NCI-H1417 (cell line): ENCODE data around the gene CRIM1.

Source experiments
- DNase-seq, 3 experiments: peaks; one replicate each; lab custom pipeline; 2025; lab: John Stamatoyannopoulos, UW

The CRIM1 gene

DNA sequence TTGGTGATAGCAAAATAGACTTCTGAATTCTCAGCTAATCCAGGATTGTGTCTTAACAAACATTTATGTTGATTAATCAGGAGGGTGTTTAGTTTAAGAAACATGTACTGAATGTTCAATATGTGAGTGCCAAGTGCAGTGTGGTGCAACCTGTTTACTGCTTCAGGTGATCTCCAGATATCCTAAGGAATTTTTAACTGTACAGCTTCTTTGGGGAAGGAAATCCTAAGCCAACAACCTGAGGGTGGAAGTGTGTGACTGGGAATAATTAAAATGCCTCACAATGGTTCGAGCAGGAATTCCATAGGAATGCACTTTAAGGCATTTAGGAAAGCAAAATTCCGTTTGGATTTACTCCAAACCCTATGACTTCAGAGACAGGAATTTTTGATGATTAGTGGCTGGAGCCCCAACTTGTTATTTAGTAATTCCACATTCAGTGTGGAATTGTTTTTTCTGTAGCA, 16.4 kb downstream of the CRIM1 start:
- no peak for DNase-seq

DNA sequence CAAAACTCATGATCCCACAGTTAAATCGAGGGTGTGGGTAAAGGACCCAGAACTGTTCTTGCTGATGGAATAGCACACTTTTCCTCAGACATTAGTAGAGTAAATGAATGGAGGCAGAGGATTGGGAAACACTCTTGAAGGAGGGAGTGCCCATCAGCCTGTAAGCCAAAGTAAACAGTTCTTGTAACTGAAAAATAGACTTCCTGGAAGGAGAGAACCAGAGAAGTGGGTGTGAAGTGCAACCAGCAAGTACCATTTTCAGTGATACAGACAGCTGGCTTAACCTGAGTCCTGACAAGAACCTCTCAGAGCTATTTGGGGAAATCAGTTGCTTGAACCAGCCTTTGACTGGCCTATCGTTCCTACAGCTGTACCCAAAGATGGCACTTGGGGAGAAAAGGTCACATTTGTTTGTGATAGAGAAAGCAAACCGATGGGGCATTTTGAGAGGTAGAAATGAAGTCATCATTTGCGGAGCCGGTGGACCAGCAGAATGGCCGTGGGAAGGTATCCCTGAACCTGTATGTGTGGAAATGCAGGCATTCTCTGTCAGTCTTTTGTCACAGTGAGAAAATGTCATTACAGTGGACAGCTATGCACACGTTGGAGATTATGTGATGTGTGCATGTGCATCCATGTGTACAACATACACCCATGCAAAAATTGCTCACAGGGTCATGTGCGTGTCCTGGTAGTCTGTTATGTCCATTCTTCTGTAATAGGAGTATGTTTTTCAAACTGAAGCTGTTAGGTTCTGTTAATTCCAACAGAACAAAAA, 17.8 kb downstream of the CRIM1 start:
- DNase-seq: peak in 2 of 3 experiments; percentile 11 to 82

DNA sequence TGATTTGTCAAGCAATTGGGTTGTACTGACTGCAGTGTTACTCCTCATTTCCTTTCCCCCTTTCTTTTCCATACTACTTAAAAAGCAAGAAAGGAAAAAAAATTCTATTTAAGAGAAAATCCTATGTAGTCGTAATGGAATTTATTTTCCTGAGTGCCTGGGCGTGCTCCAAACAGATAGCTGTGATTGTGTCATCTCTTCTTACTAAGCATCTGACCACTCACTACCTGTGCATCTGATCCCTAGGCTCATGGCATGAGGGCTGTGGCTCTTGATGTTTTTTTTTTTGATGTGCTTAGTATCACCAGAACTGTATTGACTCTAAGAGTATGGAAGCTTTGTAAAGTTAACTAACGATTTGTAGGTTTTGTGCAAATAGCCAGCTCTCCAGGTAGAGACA, 19.0 kb downstream of the CRIM1 start:
- DNase-seq: no peak

DNA sequence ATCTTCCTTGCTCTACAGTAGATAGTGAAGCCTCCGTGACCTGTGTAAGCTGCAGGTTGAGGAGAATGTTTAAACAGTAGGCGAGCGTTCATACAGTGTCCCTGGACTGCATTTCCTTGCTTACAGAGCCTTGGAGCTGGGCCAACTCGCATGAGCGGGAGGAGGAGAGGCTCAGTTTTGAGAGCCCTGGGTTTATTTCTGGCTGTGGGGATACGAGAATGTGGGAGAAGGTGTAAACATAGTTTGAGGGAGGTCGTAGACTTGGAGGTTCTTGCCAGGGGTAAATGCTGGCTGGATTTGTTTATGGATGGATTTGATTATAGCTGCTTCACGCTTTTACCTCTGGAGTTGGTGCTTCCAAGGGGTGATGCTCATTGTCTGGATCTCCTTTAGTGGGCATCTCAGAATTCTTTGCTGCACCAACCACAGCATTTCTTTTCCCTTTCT, 20.8 kb downstream of the CRIM1 start:
- DNase-seq: peak; percentile 54 to 84 (median 55)

DNA sequence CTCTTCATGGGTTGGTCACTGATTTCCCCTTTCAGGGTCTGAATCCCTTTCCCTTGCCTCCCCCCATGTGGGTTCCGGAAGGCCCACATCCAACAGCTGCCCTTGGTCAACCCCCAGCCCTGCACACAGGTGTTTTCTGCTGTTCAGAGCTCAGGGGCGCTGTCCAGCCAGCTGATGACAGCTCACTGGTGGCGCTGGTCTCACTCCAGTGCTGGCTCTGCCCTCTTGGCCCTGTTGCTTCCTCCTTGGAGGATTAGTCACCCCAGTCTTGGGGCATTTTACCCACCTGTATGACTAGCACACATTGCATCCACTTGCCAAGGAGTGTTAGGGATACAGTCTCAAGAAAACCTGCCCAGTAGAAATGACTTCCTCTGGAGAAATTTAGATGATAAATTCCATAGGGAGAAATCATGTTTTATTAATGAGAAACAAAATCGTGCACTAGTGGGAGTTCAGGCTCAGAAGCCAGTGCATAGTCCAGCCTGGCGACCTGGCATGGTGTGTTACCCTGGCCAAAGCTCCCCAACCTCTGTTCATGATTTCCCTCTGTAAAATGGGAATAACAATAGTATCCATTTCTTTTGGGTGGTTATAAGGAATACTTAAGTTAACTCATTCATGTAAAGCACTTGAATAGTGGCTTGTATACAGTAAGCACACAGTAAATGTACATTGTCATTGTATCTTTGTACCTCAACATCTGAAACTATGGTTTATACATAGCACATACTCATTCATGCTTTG, 21.6 kb downstream of the CRIM1 start:
- no peak for DNase-seq

DNA sequence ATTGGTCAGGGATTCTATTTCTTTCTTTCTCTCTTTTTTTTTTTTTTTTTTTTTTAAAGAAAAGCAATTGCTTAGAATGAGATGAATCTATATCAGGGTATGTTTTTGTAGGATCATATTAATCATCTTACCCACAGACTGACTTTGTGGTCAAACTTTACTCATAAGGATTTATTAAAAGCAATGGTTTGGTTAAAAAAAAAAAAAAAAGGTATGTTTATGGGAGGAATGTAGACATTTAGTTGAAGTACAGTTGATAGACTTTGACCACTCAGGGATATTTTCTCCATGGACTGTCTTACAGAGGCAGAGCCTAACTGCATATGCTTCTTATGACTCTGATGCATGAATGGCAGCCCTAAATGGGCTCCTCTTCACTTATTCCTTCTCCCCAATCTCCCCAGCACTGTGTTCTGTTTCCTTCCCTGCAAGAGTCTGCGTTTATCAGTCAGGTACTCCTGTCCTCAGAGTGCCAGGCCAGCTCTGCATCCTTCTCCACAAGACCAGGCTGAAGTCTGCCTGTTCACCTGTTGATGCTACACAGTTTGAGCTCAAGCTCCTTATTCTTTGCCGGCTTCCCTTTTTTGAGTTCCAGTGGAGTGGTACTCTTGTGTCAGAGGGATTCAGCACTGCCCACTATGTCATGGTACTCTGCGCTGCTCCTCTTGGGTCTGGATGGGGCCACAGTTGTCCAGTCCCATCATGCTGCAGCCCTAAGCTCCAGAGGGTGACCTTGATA, 24.3 kb downstream of the CRIM1 start:
- DNase-seq: no peak

DNA sequence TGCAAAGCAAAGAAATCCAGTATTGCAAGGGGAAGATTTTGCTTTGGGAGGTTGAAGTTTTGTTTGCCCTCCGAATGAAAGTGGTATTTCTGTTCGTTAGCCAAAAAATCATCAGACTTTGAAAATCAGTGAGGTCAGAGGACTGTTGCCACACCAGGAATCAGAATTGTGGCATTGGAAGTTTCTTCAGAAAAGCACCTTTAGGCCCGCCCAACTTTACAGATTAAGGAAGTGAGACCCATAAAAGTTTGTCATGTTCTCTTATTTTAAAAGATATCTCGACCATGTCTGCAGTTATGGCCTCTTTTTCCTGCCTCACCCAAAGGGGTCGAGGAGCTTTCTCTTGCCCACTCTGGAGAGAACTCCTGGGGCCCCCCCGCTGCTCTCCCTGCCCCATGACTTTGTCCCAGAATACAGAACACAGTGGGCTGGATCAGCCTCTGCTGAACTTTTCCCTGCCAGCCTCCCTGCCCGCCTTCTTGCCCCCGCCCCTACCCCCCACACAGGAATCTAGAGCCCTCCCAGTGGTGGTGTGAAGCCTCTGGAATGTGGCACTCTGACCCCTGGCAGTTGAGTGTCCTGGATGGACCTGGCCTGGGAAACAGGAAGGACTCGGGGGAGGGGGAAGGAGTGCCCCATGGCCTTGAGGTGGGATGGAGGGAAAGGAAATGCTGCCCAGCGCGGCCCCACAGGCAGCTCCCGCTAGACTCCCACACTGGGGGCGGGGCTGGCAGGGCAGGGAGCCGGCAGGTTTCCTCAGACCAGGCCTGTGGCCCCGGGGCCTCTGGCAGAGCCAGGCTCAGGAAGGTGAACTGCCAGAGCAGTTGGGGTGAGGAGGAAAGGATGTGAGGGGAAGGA, 25.3 kb downstream of the CRIM1 start:
- no peak for DNase-seq

DNA sequence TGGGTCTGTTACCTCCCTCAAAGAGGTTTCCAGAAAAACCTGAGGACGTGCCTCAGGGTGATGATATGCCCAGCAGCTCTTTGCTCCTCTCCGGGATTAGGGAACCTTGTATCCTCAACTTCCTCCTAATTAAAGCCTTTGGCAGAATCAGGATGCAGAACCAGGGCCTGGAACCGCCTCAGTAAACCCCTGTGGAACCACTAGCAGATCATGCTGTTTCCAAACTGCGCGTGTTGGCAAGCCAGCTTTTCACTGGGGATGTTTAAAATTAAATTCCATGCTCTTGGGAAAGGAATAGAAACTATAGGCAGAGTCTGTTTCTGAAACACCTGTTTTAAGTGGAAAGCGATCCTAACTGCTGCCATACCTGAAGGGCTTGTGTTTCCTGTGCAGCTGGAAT, 26.4 kb downstream of the CRIM1 start:
- DNase-seq: peak in 1 of 3 experiments; percentile 53

DNA sequence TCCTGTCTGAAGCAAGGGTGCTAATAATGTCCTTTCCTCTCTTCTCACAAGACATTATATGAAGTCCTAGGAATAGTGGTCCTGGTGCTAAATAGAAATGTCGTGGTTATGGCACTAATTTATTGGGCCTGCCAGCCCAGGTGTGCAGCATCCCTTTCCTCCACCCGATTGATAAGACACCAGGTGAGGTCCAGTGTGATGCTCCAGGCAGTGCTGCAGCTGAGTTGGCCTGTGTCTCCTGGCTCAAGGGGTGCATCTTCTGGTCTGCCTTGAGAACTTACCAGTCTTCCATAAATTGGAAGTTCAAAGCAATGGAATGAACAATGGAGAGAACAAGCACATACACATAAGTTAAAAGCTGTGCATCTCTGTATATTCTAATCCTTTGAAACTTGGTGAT, 26.9 kb downstream of the CRIM1 start:
- no peak for DNase-seq

DNA sequence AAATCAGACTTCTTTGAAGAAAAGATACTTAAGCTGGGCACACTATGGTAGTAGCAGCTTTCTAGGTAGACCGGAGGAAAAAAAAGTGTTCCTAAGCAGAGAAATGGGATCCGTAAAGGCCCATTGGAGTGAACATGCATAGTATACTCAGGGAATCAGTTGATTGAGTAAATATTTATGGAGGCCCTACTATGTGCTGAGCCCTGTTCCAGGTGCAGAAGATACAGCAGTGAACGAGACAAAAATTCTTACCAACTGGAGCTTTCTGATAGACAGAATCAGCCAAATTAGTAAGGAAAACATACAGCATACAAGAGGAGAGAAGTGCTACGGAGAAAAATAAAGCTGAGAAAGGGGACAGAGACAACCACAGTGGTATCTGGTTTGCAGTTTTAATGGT, 28.1 kb downstream of the CRIM1 start:
- no peak for DNase-seq

DNA sequence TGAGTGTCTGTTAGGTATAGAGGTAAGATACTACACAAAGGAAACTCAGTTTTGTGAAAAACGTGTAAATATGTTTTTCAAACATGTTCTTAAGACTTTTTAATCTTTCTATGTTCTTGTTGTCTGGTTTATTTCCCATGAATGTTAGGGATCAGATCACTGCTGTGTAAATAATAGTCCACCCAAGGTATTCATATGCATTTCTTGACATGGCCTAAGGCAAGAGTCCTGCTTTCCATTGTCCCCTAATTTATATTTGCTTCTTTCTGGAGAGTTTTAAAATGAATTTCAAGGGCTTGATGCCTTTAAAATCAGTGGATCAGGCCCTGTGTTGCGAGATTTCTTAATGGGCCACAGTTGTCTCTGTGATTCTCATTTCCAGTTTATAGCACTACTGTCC, 28.9 kb downstream of the CRIM1 start:
- no peak for DNase-seq

DNA sequence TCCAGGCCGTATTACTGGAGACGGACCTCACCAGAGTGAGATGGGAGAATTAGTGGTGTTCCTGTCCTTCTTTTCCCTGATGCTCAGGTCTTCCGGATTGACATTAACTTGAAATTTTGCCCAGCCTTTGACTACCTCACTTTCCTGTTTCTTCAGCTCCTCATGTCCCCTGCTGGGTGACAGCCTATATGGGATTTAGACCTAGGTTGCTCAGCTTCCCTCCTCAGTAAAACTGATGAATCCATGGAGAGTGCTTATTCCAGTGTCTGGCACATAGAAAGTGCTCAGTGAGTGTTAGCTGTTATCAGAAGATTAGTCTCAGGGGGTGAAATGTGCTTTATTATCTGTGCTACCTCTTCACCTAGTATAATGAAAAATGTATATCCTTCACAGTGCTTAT, 30.0 kb downstream of the CRIM1 start:
- DNase-seq: no peak

DNA sequence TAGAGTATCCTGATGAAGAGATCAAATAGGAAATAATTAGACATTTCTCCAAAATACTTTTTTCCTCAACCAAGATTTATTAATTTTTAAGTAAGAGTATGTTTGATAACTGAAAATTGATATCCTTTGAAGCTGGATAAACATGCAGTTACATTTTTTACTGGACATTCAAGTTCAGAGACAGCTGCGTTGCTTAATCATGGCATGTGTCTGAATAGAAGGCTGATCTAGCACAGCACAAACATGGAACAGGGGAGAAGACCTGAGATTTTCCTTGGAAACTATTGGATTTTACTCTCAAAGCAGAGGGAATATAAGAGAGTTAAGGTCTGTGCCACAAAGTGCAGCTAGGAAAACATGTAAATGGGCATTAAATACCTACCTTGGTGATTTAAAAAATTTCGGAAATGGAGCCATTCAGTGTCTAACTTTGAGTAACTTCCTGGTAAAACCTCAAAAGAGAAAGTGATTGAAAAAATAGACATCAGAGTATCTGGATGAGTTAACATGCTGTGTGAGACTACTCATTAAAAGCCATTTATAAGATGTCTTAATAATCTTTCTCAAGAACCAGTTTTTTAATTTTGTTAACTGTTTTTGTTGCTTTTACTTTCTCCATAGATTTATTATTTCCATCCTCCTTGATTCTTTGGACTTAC, 31.8 kb downstream of the CRIM1 start:
- DNase-seq: no peak

DNA sequence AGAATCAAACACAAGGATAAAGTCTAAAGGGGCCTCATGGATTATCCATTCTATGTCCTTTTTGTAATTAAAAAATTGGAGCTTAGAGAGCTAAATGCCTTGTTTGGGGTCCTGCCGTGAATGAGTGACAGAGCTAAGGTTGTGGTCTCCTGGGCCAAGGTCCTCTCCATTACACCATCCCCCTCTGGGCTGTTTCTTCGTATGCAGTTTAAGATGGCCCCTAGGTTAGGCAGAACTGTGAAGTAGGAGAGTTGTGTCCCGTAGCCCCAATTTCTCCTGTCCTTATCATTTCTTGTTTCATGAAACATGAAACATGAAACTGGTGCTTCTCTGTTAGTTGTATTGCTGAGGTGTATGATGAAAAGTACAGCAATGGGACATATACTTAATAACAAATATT, 32.9 kb downstream of the CRIM1 start:
- no peak for DNase-seq

DNA sequence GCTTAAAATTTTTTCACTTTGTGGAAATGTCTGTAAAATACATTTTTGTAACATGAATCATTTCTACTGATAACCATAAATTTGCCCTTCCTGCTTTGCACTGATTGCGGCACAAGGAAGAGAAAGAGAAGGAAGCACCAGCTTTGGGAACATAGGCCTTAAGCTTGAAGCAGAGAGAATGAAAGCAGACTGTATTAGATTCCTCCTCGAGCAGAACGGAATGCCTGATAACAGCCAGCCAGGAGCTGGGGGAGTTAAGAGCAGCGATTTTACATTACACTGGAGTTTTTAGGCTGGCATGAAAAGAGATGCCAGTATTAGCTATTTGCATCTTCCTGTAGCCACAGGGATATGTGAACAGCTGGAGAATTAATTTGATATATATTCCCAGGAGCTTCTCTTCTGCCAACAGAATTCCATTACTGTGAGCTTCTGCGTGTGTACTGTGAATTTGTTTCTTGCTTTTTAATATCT, 33.5 kb downstream of the CRIM1 start:
- no peak for DNase-seq

DNA sequence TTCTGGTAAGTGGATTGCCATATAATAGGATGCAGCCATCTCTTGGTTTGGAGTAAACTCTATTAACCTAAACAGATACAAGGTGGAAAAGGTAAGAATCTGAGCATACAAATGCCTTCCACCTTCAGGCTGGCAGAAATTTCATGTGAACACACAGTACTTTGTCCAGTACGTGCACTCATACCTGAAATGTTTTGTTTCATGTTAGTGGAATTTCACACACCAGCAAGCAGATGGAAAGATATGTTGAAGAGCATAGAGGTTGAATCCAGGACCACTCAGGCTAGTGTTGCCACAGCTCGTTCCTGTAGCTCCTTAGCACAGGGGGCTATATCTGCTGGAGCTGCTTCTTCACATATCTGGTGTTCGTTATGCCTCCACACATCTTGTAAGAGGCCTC, 34.0 kb downstream of the CRIM1 start:
- no peak for DNase-seq

DNA sequence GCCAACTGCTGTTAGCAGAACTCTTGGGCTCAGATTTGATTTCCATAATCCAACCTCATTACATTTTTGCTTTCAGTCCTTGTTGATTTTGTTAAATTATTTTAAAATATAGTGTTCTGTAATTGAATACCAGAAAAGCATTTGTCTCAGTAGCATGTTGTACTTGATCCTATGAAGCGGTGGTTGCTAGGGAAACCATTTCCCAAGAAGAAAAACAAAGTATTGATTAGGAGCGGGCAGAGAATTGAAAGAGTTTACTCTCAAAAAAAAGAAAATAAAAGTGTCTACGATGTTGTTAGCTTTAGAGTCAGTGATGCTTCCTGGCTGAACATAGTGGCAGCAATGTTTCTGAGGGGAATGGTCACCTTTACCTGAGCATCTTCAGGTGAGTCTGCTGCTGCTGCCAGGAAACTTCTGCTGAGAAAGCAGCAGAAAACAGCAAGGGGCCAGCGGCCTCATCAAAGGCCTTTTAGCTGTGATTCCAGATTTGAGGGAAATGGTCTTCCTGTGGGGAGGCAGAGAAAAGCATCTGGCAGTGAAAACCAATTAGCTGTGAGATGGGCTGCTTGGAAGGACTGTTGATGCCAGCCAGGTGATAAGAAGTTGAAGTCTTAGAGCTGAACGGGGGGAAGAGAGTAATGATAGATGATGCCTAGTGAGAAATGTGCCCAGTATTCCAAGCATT, 37.1 kb downstream of the CRIM1 start:
- DNase-seq: peak in 1 of 3 experiments; percentile 37

DNA sequence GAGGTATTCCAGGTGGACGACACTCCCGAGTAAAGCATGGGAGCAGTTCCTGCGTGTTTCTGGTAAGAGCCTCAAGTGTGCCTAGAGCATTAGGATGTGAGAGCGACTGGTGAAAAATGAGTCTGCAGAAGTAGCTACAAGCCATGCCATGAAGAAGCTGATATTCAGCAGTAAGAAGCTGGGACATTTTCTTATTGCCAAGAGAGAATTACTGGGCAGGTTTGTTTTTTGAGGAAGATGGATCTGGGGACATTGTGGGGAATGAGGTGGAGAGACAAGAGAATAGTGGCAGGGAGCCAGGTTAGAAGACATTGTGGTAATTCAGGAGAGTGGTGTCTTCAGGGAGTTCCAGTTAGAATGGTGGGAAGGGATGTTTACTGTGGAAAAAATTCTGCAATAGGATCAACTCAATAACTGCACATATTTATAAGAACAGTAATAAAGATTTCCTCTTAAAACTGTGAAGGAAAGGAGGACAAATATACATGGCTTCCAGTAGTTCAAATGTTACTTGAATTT, 38.2 kb downstream of the CRIM1 start:
- DNase-seq: no peak

DNA sequence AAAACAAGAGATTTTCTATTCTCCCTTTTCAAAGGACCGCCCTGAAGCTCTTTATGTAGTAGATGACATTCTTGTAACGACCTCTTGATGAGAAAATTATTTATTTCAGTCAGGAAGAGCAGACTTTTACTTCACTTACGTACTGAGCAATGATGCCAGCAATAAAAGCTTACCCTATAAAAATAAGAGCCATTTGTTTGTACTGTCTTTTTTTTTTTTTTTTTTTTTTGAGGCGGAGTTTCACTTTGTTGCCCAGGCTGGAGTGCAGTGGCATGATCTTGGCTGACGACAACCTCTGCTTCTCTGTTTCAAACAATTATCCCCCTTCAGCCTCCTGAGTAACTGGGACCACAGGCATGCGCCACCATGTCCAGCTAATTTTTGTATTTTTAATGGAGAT, 39.2 kb downstream of the CRIM1 start:
- DNase-seq: no peak

DNA sequence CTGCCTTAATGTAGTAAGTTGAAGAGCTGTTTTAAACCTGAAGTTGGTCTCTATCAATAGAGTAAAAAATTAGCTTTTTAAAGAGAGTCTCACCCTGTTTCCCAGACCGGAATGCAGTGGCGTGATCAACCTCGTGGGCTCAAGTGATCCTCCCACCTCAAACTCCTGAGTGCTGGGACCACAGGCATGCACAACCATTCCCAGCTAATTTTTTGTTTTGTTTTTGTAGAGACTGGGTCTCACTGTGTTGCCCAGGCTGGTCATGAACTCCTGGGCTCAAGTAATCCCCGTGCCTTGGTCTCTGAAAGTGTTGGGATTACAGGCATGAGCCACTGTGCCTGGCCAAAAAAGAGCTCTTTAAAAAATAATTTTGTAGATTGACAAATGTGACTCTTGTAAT, 40.3 kb downstream of the CRIM1 start:
- DNase-seq: no peak
